PC-9 (cell line): ENCODE results near the gene CENPP. TPM values are rescaled to one million over a fixed set of nuclear protein-coding genes. Genes with fewer than 3 reads are reported as not detected.

Experiments used
- BruUV-seq: library from RNA; stranded (reverse); fragments of 400-500 nt; replicated peaks from 2 replicates; lab custom pipeline; 2021; lab: Mats Ljungman, UMichigan
- CTCF ChIA-PET: fragments of 300-600 bp; sonication (Branson Sonifier 250); formaldehyde crosslinking; loops from one replicate; lab custom pipeline; 2022; ENCODE audit warnings: antibody characterized with exemption; lab: Charles Lee
- POLR2A ChIA-PET: fragments of 300-600 bp; sonication (Branson Sonifier 250); formaldehyde crosslinking; loops from one replicate; lab custom pipeline; 2022; ENCODE audit warnings: antibody characterized with exemption; ENCODE audit not compliant: unreplicated experiment; lab: Charles Lee
- DNase-seq, 2 experiments: peaks; one replicate each; pipeline versions ENCODE4 v3.0.0 to v3.0.0-alpha.2; 2015 to 2022; ENCODE audit warnings: mixed read lengths in 1 of 2
- H2AFZ ChIP-seq: fragments of 200-600 bp; sonication (generic); 2 replicates; pipeline ENCODE4 v1.8.1; 2017; ENCODE audit warnings: antibody characterized with exemption
- H3F3A ChIP-seq: fragments of 200-600 bp; sonication (generic); 2 replicates; pipeline ENCODE4 v1.8.1; 2017; ENCODE audit warnings: antibody characterized with exemption, mild to moderate bottlenecking, low read depth; ENCODE audit not compliant: insufficient read depth
- H3K27ac ChIP-seq: fragments of 200-600 bp; sonication (generic); 2 replicates; pipeline ENCODE4 v1.6.1; 2016; ENCODE audit warnings: mixed run types
- H3K27me3 ChIP-seq: fragments of 200-600 bp; sonication (generic); 2 replicates; pipeline ENCODE4 v1.6.1; 2016; ENCODE audit warnings: low read depth, mixed run types; ENCODE audit not compliant: insufficient read depth
- H3K36me3 ChIP-seq: fragments of 200-600 bp; sonication (generic); 2 replicates; pipeline ENCODE4 v1.6.1; 2016; ENCODE audit warnings: low read depth, mixed run types
- H3K4me1 ChIP-seq: fragments of 200-600 bp; sonication (generic); replicated peaks from 2 replicates; pipeline ENCODE4 v1.6.1; 2016; ENCODE audit warnings: mixed run types; ENCODE audit not compliant: insufficient read depth
- H3K4me2 ChIP-seq: fragments of 200-600 bp; sonication (generic); 2 replicates; pipeline ENCODE4 v1.6.1; 2017; ENCODE audit warnings: mixed run types
- H3K4me3 ChIP-seq: fragments of 200-600 bp; sonication (generic); 2 replicates; pipeline ENCODE4 v1.6.1; 2016; ENCODE audit warnings: mixed run types
- H3K79me2 ChIP-seq: fragments of 200-600 bp; sonication (generic); 2 replicates; pipeline ENCODE4 v1.6.1; 2017; ENCODE audit warnings: low read depth, mixed run types
- H3K9me2 ChIP-seq: fragments of 200-600 bp; sonication (generic); 2 replicates; pipeline ENCODE4 v1.8.1; 2017; ENCODE audit warnings: mild to moderate bottlenecking; ENCODE audit not compliant: insufficient read depth
- H3K9me3 ChIP-seq: fragments of 200-600 bp; sonication (generic); 2 replicates; pipeline ENCODE4 v1.8.1; 2016; ENCODE audit warnings: low read depth; ENCODE audit not compliant: insufficient read depth
- H4K20me1 ChIP-seq: fragments of 200-600 bp; sonication (generic); 2 replicates; pipeline ENCODE4 v1.8.1; 2017; ENCODE audit not compliant: insufficient read depth
- CTCF ChIP-seq: fragments of 200-600 bp; sonication (generic); conservative IDR thresholded peaks from 2 replicates; pipeline ENCODE4 v1.6.1; 2017; ENCODE audit warnings: mixed run types, antibody characterized with exemption, mild to moderate bottlenecking, moderate library complexity
- EZH2 ChIP-seq: fragments of 200-600 bp; sonication (generic); IDR thresholded peaks from 2 replicates; pipeline ENCODE4 v1.8.0; 2017; ENCODE audit warnings: antibody characterized with exemption, low read depth
- intact Hi-C: fragments of 100-400 bp; cut with micrococcal nuclease; formaldehyde crosslinking; loops from one replicate; pipeline ENCODE4 v1.10.0; 2022; ENCODE audit not compliant: unreplicated experiment
- total RNA-seq: library from RNA; stranded (reverse); gene quantifications from 2 replicates; pipeline ENCODE4 v1.2.3, GENCODE V29; 2021

CENPP gene
- total RNA-seq, 1 experiment from 2014 or later, result 10.0 TPM

DNA sequence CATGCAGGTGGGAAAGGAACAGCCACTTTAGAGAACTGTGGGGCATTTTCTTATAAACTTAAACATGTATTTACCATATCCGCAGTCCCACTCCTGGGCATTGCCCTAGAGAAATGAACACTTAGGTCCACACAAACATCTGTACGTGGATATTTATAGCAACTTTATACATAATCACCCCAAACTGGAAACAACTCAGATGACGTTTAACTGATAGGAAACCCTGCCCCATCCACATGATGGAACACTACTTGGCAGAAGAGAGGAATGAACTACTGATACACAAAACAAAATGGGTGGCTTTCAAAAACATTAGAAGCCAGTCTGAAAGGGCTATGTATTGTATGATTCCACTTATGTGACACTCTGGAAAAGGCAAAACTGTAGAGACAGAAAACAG, 187.6 kb downstream of the CENPP start:
- H3K27me3 ChIP-seq, result no peaks in the 10 kb centered on the region
- TF ChIP-seq CTCF (no peak), EZH2 (no peak)
- POLR2A ChIA-PET, result no interaction called here
- no peak overlapping the region for H3K4me3 ChIP-seq
- no peaks in the 10 kb centered on the region for H3K79me2 ChIP-seq
- DNase-seq, result no peak
- H4K20me1 ChIP-seq, result no peaks in the 10 kb centered on the region
- no peaks in the 10 kb centered on the region for H3K9me2 ChIP-seq
- H3K27ac ChIP-seq, result no peak overlapping the region
- H2AFZ ChIP-seq, result no peak overlapping the region
- BruUV-seq, result no TSS peak
- intact Hi-C loops, result no loop called here
- H3K36me3 ChIP-seq, result no peaks in the 10 kb centered on the region
- H3K4me1 ChIP-seq, result no peaks in the 10 kb centered on the region
- H3F3A ChIP-seq, result no peaks in the 10 kb centered on the region
- H3K4me2 ChIP-seq, result no peak overlapping the region
- H3K9me3 ChIP-seq, result no peaks in the 10 kb centered on the region
- CTCF ChIA-PET, result no interaction called here

- H3F3A ChIP-seq, result no peaks in the 10 kb centered on the region
- no peak for TF ChIP-seq EZH2
- TF ChIP-seq CTCF, result no peak
- H3K4me2 ChIP-seq, result no peak overlapping the region
- no peaks in the 10 kb centered on the region for H3K4me1 ChIP-seq
- H3K4me3 ChIP-seq, result no peak overlapping the region
- H3K79me2 ChIP-seq, result no peaks in the 10 kb centered on the region
- BruUV-seq, result no TSS peak
- H3K9me3 ChIP-seq, result no peaks in the 10 kb centered on the region
- no peak overlapping the region for H2AFZ ChIP-seq
- intact Hi-C loops, result no loop called here
- DNase-seq, result no peak
- CTCF ChIA-PET, result no interaction called here
- H4K20me1 ChIP-seq, result no peaks in the 10 kb centered on the region
- H3K9me2 ChIP-seq, result no peaks in the 10 kb centered on the region
- no peak overlapping the region for H3K27ac ChIP-seq
- POLR2A ChIA-PET, result no interaction called here
- no peaks in the 10 kb centered on the region for H3K36me3 ChIP-seq
- no peaks in the 10 kb centered on the region for H3K27me3 ChIP-seq
Observed at GRCh38 chr9:92514635-92515034, 188.9 kb downstream of the CENPP start.

- no peak for DNase-seq
- CTCF ChIA-PET, result no interaction called here
- no peaks in the 10 kb centered on the region for H3K4me1 ChIP-seq
- H3K4me2 ChIP-seq, result no peak overlapping the region
- H3K4me3 ChIP-seq, result no peak overlapping the region
- H3K27ac ChIP-seq, result no peak overlapping the region
- H3K79me2 ChIP-seq, result no peaks in the 10 kb centered on the region
- H2AFZ ChIP-seq, result no peak overlapping the region
- H3K36me3 ChIP-seq, result no peaks in the 10 kb centered on the region
- no peaks in the 10 kb centered on the region for H3K9me2 ChIP-seq
- no TSS peak for BruUV-seq
- no peaks in the 10 kb centered on the region for H4K20me1 ChIP-seq
- no peaks in the 10 kb centered on the region for H3F3A ChIP-seq
- TF ChIP-seq CTCF (no peak), EZH2 (no peak)
- H3K9me3 ChIP-seq, result no peaks in the 10 kb centered on the region
- intact Hi-C loops, result no loop called here
- no peaks in the 10 kb centered on the region for H3K27me3 ChIP-seq
- POLR2A ChIA-PET, result no interaction called here
Observed at GRCh38 chr9:92516521-92516920, 190.8 kb downstream of the CENPP start.
